ENCODE measurements around the gene BEX2. TPM values are rescaled to one million over a fixed set of nuclear protein-coding genes. Genes with fewer than 3 reads are reported as not detected.
"Not testable (repeated sequence)": the region's sequence is repeated elsewhere in the genome, so short reads cannot be mapped to it uniquely, and the experiment has no call there.

The BEX2 gene
- total RNA-seq = 7.4 TPM

DNA sequence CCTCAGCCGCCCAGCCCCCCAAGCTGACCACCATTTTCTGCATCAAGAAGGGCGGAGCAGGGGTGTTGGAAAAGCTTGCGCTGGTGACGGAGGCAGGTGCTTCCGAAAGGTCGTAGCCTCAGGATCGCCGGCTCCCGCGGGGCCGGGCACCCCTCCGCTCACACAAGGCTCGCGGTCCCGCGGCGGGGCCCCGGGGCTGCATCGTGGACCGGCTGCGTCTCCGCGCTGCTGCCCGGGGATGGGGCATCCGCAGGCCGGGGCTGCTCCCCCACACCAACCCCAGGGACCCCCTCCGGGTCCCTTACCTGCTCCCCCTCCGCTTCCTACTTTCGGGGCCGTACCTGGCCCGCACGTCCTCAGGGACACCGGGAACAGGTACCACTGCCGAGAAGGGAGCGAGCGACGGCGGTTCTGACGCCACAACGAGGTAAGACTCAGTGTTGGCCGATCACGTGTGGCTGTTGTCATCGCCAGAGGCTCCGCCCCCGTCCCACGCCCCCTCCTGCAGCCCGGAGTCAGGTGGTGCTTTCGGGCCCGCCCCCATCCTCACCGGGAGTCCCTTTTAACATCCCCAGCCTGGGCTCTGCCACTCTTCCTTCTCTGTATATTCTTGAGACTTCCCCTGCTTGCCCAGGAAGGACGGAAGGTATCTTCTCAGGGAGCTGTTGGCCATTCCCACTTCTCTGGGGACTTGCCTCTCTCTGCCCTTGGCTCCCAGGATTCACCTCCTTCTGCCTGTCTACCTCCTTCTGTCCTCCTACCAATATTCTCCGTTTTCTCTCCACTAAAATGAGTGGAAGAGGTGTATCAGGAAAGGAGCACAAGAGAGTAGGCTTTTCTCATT is at the start of gene BEX2:
TSS of gene BEX2 (minus strand) at position 436 of the 844 bp plus-strand sequence. CDS start 1,014 bp downstream, outside the sequence.
- TF ChIP-seq POLR2AphosphoS5 (IDR thresholded peaks at IDR 0.05; ENCODE audit: insufficient read depth in 1 of 2, low read depth in 1 of 2) = peak in 1 of 2 donors; percentile 71
- TF ChIP-seq POLR2A (IDR thresholded peaks at IDR 0.05) = peak in 1 of 2 donors; percentile 43
- TF ChIP-seq, protein P1, sequence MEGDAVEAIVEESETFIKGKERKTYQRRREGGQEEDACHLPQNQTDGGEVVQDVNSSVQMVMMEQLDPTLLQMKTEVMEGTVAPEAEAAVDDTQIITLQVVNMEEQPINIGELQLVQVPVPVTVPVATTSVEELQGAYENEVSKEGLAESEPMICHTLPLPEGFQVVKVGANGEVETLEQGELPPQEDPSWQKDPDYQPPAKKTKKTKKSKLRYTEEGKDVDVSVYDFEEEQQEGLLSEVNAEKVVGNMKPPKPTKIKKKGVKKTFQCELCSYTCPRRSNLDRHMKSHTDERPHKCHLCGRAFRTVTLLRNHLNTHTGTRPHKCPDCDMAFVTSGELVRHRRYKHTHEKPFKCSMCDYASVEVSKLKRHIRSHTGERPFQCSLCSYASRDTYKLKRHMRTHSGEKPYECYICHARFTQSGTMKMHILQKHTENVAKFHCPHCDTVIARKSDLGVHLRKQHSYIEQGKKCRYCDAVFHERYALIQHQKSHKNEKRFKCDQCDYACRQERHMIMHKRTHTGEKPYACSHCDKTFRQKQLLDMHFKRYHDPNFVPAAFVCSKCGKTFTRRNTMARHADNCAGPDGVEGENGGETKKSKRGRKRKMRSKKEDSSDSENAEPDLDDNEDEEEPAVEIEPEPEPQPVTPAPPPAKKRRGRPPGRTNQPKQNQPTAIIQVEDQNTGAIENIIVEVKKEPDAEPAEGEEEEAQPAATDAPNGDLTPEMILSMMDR (IDR thresholded peaks at IDR 0.05) = no peak
- Histone ChIP-seq H3K27me3 (no peaks in the 10 kb centered on the region), H3K4me3 (peak within 1 kb of the TSS; percentile 36 to 47), H3K27ac (no peak within 1 kb of the TSS), H3K4me1 (peaks cover 6% of the 10 kb centered on the region), H3K36me3 (no peaks in the 10 kb centered on the region), H3K9me3 (no peaks in the 10 kb centered on the region)
- intact Hi-C loops (cut with DNase I) = no loop called here
- no peak for DNase-seq (ENCODE audit: extremely low spot score in 2 of 2)

DNA sequence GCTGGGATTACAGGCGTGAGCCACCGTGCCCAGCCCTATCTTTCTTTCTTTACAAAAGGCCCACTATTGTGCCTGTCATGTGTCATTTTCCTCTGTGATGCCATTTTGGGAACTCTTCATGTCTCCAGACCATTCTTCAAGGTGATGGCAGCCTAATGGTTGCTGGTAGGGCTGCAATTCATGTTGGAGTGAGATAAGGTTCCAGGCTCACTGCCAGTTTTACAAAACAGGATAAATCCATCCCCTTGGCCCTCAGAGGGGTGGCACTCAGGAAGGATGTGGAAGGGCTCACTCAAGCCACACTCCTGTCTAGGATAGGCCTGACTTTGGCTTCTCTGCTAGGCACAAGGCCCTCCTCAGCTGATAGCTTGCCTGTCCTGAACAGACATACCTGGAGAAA is 49.3 kb upstream of the BEX2 start:
- no peaks in the 10 kb centered on the region for H3K9me3 ChIP-seq
- no peak overlapping the region for H3K4me3 ChIP-seq
- H3K36me3 ChIP-seq = no peaks in the 10 kb centered on the region
- no peak overlapping the region for H3K27ac ChIP-seq
- DNase-seq (ENCODE audit: extremely low spot score in 2 of 2) = no peak
- TF ChIP-seq, protein P1 (IDR thresholded peaks at IDR 0.05) = no peak
- no peak for TF ChIP-seq POLR2A (IDR thresholded peaks at IDR 0.05)
- TF ChIP-seq POLR2AphosphoS5 (IDR thresholded peaks at IDR 0.05; ENCODE audit: insufficient read depth in 1 of 2, low read depth in 1 of 2) = no peak
- no peaks in the 10 kb centered on the region for H3K27me3 ChIP-seq
- intact Hi-C loops (cut with DNase I) = no loop called here
- peaks cover 9% of the 10 kb centered on the region for H3K4me1 ChIP-seq

DNA sequence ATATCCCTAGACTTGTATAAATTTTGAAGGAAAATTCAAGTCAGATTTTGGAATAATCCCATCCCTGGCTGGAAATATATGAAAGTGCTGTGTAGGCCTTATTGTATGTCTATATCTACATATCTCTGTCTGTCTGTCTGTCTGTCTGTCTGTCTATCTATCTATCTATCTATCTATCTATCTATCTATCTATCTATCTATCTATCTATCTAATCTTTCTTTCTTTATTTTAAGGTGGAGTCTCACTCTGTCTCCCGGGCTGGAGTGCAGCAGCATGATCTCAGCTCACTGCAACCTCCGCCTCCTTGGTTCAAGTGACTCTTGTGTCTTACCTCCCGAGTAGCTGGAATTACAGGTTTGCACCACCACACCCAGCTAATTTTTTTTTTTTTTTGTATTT is 48.8 kb upstream of the BEX2 start:
- DNase-seq (ENCODE audit: extremely low spot score in 2 of 2); H3K9me3 ChIP-seq; H3K4me1 ChIP-seq; H3K4me3 ChIP-seq; H3K27ac ChIP-seq; H3K27me3 ChIP-seq; intact Hi-C loops (cut with DNase I); H3K36me3 ChIP-seq: not testable (repeated sequence)

DNA sequence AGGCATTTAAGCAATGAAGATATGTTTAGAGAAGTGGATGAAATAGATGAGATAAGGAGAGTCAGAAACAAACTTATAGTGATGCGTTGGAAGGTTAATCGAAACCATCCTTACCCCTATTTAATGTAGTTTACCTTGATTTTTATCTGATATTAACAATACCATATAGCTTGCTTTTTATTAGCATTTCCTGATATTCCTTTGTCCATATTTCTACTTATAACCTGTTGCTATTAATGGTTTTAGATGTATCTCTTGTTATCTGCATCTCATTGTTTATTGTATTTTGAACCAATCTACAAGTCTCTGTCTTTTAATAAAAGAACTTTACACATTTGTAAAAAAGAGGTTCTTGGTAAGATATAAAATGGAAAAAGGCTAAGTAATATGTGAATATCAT is 47.1 kb upstream of the BEX2 start:
- peaks cover 9% of the 10 kb centered on the region for H3K4me1 ChIP-seq
- TF ChIP-seq POLR2A (IDR thresholded peaks at IDR 0.05) = no peak
- TF ChIP-seq POLR2AphosphoS5 (IDR thresholded peaks at IDR 0.05; ENCODE audit: insufficient read depth in 1 of 2, low read depth in 1 of 2) = no peak
- TF ChIP-seq, protein P1 (IDR thresholded peaks at IDR 0.05) = no peak
- intact Hi-C loops (cut with DNase I) = no loop called here
- no peaks in the 10 kb centered on the region for H3K27me3 ChIP-seq
- no peaks in the 10 kb centered on the region for H3K9me3 ChIP-seq
- DNase-seq (ENCODE audit: extremely low spot score in 2 of 2) = no peak
- no peak overlapping the region for H3K4me3 ChIP-seq
- H3K27ac ChIP-seq = peak overlapping the region; percentile 93
- no peaks in the 10 kb centered on the region for H3K36me3 ChIP-seq

DNA sequence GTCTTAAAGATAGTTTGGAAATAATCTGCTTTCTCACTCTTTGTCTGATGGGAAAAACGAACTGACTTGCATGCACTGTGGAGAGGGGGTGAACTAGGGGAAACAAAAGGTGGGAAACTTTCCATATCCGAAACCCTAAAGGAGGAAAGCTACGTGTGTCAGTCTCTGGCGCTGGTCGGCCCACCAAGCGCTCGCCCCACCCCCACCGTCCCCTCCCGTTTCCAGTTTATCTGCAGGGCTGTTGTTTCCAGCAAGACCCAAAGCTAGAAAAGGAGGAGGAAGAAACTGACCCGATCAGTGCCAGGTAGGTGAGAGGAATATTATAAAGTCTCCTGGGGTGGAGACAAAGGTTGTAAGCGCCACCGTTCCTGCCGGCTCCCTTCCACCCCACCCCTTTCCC is 46.1 kb upstream of the BEX2 start:
- H3K9me3 ChIP-seq = no peaks in the 10 kb centered on the region
- H3K27ac ChIP-seq = peak overlapping the region; percentile 93
- intact Hi-C loops (cut with DNase I) = no loop called here
- no peak for TF ChIP-seq POLR2A (IDR thresholded peaks at IDR 0.05)
- TF ChIP-seq POLR2AphosphoS5 (IDR thresholded peaks at IDR 0.05; ENCODE audit: insufficient read depth in 1 of 2, low read depth in 1 of 2) = no peak
- TF ChIP-seq, protein P1 (IDR thresholded peaks at IDR 0.05) = no peak
- H3K4me1 ChIP-seq = peaks cover 9% of the 10 kb centered on the region
- H3K36me3 ChIP-seq = no peaks in the 10 kb centered on the region
- H3K4me3 ChIP-seq = peak overlapping the region; percentile 51 to 61
- no peak for DNase-seq (ENCODE audit: extremely low spot score in 2 of 2)
- H3K27me3 ChIP-seq = no peaks in the 10 kb centered on the region

All from vagina (tissue), 2 donors.